ENCODE results near the gene ZSCAN25. TPM values are rescaled to one million over a fixed set of nuclear protein-coding genes. Genes with fewer than 3 reads are reported as not detected.

Gene ZSCAN25
- total RNA-seq, 4 donors from 2014 or later, result 23.2 to 34.1 (median 30.2) TPM

DNA sequence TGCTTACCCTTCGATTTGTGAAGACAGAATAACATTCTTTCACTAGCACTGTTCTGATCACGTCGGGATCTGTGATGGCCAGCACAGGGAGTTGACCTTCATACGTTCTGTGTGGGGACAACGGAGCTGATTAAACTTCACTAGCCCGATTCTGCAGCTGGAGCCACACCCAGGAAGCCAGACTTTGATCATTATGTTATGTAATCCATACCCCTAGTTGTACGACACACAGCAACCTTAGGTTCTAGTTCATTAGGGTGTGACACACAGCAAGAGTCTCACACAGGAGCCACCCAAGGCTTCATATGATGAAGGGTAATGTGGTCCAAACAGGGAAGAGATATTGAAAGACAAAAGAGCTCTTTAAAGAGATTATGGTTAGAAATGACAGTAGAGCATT is 55.8 kb downstream of the ZSCAN25 start:
- Histone ChIP-seq H3K27ac (no peak overlapping the region), H3K9me3 (no peaks in the 10 kb centered on the region), H3K4me3 (no peak overlapping the region), H3K4me1 (no peaks in the 10 kb centered on the region), H3K27me3 (no peaks in the 10 kb centered on the region), H3K36me3 (peaks cover 0 to 6% (median 0%) of the 10 kb centered on the region in 3 donors)
- WGBS, 2 donors, result 89 to 91% methylated on average over 7 of the region's 7 CpGs
- DNase-seq (ENCODE audit: low spot score in 2 of 2), result no peak
- TF ChIP-seq POLR2A (IDR thresholded peaks at IDR 0.05), result no peak
- TF ChIP-seq EP300 (IDR thresholded peaks at IDR 0.05), result no peak
- TF ChIP-seq, protein P1, sequence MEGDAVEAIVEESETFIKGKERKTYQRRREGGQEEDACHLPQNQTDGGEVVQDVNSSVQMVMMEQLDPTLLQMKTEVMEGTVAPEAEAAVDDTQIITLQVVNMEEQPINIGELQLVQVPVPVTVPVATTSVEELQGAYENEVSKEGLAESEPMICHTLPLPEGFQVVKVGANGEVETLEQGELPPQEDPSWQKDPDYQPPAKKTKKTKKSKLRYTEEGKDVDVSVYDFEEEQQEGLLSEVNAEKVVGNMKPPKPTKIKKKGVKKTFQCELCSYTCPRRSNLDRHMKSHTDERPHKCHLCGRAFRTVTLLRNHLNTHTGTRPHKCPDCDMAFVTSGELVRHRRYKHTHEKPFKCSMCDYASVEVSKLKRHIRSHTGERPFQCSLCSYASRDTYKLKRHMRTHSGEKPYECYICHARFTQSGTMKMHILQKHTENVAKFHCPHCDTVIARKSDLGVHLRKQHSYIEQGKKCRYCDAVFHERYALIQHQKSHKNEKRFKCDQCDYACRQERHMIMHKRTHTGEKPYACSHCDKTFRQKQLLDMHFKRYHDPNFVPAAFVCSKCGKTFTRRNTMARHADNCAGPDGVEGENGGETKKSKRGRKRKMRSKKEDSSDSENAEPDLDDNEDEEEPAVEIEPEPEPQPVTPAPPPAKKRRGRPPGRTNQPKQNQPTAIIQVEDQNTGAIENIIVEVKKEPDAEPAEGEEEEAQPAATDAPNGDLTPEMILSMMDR (IDR thresholded peaks at IDR 0.05), result no peak

DNA sequence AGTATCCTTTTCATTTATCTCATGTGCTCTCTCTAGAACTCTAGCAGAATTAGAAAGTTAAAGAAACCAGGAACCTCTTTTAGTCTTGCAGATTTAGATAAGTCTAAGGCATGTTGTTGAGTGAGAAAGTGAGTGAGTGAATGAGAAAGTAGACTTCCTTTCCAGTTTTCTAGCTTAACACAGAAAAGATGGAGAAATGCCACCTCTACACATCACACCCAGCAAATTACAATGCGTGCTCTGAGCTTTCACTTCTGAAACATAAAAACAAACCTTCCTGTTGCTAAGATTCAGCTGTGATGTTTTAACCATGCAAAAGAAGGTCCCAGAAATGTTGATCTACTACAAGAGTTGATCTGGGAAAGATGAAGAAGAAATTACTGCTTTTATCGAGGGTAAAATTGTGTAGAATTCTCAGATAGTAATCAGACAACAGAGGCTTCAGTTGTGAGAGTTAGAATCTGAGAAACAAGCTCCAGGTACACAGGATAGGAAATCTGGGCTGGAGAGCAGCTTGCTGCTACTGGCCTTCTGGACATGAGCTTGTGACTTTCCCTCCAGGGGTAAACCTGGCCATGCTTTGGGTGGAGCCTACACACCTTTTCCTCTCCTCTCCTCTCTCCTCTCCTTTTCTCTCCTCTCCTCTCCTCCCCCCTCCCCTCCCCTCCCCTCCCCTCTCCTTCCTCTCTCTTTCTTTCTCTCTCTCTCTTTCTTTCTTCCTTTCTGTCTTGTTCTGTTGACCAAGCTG is 58.4 kb downstream of the ZSCAN25 start:
- Histone ChIP-seq H3K27ac (no peak overlapping the region), H3K36me3 (peaks cover 0 to 6% (median 0%) of the 10 kb centered on the region in 3 donors), H3K4me3 (no peak overlapping the region), H3K27me3 (no peaks in the 10 kb centered on the region), H3K4me1 (no peaks in the 10 kb centered on the region), H3K9me3 (peaks cover 0 to 2% (median 0%) of the 10 kb centered on the region in 4 donors)
- TF ChIP-seq EP300 (IDR thresholded peaks at IDR 0.05) (no peak), POLR2A (IDR thresholded peaks at IDR 0.05) (no peak)
- TF ChIP-seq, protein P1 (IDR thresholded peaks at IDR 0.05), result no peak
- WGBS, 2 donors, result 66 to 81% methylated on average over 2 of the region's 2 CpGs
- DNase-seq (ENCODE audit: low spot score in 2 of 2), result no peak

DNA sequence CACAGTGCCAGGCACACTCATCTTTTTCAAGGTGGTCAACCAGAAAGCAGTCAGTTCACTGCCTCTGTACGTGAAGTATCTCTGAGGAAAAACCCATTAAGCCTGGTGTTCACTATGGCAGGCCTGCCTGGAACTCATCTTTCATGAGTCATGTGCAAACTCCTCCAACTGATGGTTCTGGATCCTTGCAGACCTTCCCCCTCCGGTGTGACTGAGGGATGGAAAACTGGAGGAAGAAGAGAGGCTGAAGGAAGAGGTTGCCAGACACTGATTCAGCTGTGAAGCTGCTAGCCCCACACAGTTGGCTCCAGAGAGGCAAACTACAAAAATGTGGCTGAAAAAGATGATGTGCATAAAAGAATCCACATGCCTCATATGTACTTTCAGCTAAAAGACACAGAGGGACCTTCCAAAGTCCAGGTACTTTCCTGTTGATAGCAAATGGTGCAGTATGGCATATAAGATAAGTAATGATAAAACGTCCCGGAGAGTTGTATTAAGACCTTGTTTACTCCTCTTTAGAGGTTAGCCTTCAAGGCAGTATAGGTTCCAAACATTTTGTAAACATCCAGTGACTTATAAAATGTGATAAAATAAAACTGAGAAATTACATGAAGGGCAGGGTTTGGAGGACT is 60.4 kb downstream of the ZSCAN25 start:
- Histone ChIP-seq H3K27me3 (no peaks in the 10 kb centered on the region), H3K9me3 (peaks cover 0 to 21% (median 0%) of the 10 kb centered on the region in 4 donors), H3K4me3 (no peak overlapping the region), H3K27ac (no peak overlapping the region), H3K36me3 (peaks cover 0 to 6% (median 0%) of the 10 kb centered on the region in 3 donors), H3K4me1 (no peaks in the 10 kb centered on the region)
- WGBS, 2 donors, result 88 to 93% methylated on average over 4 of the region's 4 CpGs
- TF ChIP-seq EP300 (IDR thresholded peaks at IDR 0.05) (no peak), POLR2A (IDR thresholded peaks at IDR 0.05) (no peak)
- TF ChIP-seq, protein P1 (IDR thresholded peaks at IDR 0.05), result no peak
- DNase-seq (ENCODE audit: low spot score in 2 of 2), result no peak

DNA sequence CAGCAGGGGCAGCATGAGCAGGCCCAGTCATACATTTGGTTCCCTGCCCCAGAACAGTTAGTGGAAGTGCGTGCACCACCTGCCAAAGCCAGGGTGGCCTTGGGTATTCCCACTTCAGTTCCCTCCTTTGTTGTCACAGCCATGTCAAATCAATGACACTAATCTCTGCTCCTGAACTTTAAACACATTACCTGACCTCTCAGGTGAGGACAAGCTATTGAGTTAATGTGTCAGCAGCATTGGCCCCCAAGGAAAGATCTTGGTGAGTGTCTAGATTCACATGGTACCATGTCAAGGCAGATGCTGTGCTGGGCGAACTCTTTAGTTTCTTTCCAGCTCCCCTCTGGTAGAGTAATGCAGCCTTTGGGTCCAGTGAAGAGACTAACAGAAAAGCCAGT is 60.9 kb downstream of the ZSCAN25 start:
- DNase-seq (ENCODE audit: low spot score in 2 of 2), result no peak
- H3K27ac ChIP-seq, result no peak overlapping the region
- 78 to 89% methylated on average over 2 of the region's 2 CpGs for WGBS, 2 donors
- no peak for TF ChIP-seq POLR2A (IDR thresholded peaks at IDR 0.05)
- no peak for TF ChIP-seq EP300 (IDR thresholded peaks at IDR 0.05)
- TF ChIP-seq, protein P1 (IDR thresholded peaks at IDR 0.05), result no peak
- no peak overlapping the region for H3K4me3 ChIP-seq
- H3K27me3 ChIP-seq, result no peaks in the 10 kb centered on the region
- H3K36me3 ChIP-seq, result peaks cover 0 to 6% (median 0%) of the 10 kb centered on the region in 3 donors
- peaks cover 0 to 26% (median 0%) of the 10 kb centered on the region in 4 donors for H3K9me3 ChIP-seq
- no peaks in the 10 kb centered on the region for H3K4me1 ChIP-seq

DNA sequence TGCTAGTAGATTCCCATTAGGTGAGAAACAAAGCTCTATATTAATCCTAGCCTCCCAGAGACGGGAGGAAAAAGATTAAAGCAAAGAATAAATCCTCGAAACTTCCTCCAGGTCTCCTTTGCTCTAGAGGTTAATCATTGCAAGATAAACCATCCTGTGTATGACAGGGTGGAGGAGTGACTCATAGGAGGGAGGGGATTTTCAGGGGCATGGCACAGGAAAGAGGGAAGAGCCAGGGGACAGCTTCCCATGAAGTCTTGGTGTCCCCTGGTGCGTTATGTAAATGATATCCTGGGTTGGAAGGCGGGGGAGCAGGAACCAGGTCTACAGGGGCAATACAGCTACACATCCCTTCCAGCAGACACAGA is 62.3 kb downstream of the ZSCAN25 start:
- no peak for DNase-seq (ENCODE audit: low spot score in 2 of 2)
- peaks cover 0 to 26% (median 0%) of the 10 kb centered on the region in 4 donors for H3K9me3 ChIP-seq
- no peaks in the 10 kb centered on the region for H3K27me3 ChIP-seq
- TF ChIP-seq, protein P1 (IDR thresholded peaks at IDR 0.05), result no peak
- no peak for TF ChIP-seq EP300 (IDR thresholded peaks at IDR 0.05)
- TF ChIP-seq POLR2A (IDR thresholded peaks at IDR 0.05), result no peak
- peak overlapping the region in 1 of 4 donors; percentile 43 for H3K27ac ChIP-seq
- H3K4me3 ChIP-seq, result peak overlapping the region in 1 of 4 donors; percentile 7
- H3K4me1 ChIP-seq, result no peaks in the 10 kb centered on the region
- 58 to 60% methylated on average over 4 of the region's 4 CpGs for WGBS, 2 donors
- H3K36me3 ChIP-seq, result peaks cover 0 to 6% (median 0%) of the 10 kb centered on the region in 3 donors
